ENCODE data around the gene COX7C.

DNA sequence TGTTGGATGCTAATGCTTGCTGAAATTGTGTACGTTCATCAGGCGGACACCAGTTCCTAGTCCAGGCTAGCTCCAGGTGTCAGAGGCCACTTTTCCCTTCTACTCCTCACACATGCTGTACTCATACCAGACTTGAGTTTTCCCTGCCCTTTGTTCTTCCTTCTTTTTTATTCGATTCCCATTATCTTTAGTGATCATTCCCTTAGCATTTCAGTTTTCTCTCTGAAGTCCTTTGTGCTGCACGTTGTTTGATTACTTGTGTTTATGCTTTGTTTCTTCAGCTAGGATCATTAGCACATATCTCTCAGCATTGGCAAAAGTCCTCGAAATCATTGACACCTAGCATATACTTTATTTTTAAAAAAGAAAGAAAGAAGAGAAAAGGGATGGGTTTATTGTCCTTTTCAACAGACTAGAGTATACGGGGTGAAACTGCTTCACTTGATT is 409 bp upstream of the COX7C start:
- TF ChIP-seq, protein P1, sequence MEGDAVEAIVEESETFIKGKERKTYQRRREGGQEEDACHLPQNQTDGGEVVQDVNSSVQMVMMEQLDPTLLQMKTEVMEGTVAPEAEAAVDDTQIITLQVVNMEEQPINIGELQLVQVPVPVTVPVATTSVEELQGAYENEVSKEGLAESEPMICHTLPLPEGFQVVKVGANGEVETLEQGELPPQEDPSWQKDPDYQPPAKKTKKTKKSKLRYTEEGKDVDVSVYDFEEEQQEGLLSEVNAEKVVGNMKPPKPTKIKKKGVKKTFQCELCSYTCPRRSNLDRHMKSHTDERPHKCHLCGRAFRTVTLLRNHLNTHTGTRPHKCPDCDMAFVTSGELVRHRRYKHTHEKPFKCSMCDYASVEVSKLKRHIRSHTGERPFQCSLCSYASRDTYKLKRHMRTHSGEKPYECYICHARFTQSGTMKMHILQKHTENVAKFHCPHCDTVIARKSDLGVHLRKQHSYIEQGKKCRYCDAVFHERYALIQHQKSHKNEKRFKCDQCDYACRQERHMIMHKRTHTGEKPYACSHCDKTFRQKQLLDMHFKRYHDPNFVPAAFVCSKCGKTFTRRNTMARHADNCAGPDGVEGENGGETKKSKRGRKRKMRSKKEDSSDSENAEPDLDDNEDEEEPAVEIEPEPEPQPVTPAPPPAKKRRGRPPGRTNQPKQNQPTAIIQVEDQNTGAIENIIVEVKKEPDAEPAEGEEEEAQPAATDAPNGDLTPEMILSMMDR (conservative IDR thresholded peaks at IDR 0.05; ENCODE audit: low read depth, low read length) = no peak
- TF ChIP-seq EZH2 (IDR thresholded peaks at IDR 0.05; ENCODE audit: low read length, unreplicated experiment) = no peak

All from PC-3 (cell line).